HFF-Myc (cell line): Measurements from ENCODE around the gene USO1.

Experiments used
- DNase-seq: peaks from one replicate; pipeline ENCODE4 v3.0.0-alpha.2; 2011; ENCODE audit warnings: low read depth; ENCODE audit errors: extremely low read depth
- H3K4me3 ChIP-seq: replicated peaks from 2 replicates; pipeline ENCODE4 v1.5.1; 2011; ENCODE audit warnings: low read depth, mild to moderate bottlenecking, control low read depth, low read length
- TF ChIP-seq, protein P1 (sequence below): IDR thresholded peaks from 2 replicates; pipeline ENCODE4 v1.5.1; 2012; ENCODE audit warnings: mild to moderate bottlenecking, low read depth, low read length, control low read depth; ENCODE audit errors: missing control alignments

The USO1 gene

DNA sequence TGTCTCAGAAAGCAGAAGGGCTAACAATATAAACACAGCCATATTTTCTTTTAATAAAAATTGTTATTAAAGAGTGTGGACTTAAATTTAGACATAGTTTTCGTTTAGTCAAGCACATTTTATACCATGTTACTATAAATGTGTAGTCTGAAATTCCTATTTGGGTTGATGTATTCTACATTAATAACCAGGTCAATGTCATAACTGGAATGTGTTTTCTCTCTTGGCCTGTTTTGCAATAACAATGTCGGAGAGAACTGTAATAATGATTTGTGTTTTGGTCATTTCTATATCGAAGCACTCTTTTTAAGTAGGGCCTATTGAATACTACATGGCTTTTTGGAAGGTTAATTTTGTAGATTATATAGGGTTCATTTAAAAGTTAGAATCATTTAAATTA lies 5.5 kb downstream of the USO1 start:
- H3K4me3 ChIP-seq: no peak overlapping the region
- no peak for DNase-seq
- TF ChIP-seq, protein P1, sequence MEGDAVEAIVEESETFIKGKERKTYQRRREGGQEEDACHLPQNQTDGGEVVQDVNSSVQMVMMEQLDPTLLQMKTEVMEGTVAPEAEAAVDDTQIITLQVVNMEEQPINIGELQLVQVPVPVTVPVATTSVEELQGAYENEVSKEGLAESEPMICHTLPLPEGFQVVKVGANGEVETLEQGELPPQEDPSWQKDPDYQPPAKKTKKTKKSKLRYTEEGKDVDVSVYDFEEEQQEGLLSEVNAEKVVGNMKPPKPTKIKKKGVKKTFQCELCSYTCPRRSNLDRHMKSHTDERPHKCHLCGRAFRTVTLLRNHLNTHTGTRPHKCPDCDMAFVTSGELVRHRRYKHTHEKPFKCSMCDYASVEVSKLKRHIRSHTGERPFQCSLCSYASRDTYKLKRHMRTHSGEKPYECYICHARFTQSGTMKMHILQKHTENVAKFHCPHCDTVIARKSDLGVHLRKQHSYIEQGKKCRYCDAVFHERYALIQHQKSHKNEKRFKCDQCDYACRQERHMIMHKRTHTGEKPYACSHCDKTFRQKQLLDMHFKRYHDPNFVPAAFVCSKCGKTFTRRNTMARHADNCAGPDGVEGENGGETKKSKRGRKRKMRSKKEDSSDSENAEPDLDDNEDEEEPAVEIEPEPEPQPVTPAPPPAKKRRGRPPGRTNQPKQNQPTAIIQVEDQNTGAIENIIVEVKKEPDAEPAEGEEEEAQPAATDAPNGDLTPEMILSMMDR: no peak

DNA sequence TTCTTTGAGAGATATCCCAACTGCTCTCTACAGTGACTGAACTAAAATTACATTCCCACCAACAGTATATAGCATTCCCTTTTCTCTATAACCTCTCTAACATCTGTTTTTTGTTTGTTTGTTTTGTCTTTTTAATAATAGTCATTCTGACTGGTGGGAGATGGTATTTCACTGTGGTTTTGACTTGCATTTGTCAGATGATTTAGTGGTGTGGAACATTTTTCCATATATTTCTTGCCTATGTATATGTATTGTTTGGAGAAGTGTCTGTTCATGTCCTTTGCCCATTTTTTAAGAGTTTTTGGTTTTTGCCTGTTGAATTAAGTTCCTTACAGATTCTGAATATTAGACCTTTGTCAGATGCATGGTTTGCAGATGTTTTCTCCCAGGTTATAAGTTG lies 9.0 kb downstream of the USO1 start:
- TF ChIP-seq, protein P1: no peak
- no peak overlapping the region for H3K4me3 ChIP-seq
- DNase-seq: peak; percentile 38

DNA sequence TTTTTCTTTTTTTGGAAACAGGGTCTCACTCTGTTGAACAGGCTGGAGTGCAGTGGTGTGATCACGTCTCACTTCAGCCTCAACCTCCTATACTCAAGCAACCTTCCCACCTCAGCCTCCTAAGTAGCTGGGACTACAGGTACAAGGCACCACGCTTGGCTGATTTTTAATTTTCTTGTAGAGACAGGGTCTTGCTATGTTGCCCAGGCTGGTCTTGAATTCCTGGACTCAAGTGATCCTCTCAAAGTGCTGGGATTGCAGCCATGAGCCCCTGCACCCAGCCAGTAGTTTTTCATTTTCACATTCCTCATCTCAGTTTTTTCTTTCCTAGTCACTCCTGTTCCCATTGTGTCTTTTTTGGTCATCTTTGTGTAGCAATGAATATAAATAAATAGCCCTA lies 11.1 kb downstream of the USO1 start:
- TF ChIP-seq, protein P1: no peak
- no peak overlapping the region for H3K4me3 ChIP-seq
- no peak for DNase-seq

DNA sequence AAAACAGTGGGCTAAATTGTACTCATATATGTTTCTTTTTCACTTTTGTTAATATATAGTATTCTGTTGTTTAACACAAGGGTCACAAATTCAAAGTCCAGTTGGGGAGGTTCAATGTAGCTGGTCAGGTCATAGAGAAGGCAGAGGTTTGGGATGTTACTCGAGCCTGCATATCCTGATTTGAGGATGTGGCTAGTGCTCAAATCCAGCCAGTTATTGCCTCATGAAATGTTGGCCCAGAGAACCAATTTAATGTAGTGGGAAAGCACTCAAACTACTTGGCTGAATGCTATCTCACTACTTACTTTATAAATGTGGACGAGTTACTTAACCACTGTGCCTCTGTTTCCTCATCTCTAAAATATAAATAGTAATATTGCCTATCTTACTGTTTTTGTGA lies 12.5 kb downstream of the USO1 start:
- TF ChIP-seq, protein P1: no peak
- no peak for DNase-seq

DNA sequence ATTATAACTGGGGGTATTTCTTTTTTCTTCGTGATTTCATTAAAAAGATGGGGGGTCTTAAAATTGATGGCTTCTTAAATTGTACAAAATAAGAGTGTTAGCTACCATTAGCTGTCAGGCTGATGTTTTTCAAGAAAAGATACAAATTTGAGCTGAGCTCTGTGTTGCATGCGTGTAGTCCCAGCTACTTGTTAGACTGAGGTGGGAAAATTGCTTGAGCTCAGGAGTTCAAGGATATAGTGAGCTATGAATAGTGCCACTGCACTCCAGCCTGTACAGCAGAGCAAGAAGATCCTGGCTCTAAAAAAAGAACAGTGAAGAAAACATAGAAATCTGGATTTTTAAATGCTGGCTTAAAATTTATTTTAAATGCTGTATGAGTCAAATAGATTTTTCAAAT lies 13.0 kb downstream of the USO1 start:
- TF ChIP-seq, protein P1: no peak

More for the DNA sequence above, 12.5 kb downstream of the USO1 start:
- no peak overlapping the region for H3K4me3 ChIP-seq

DNA sequence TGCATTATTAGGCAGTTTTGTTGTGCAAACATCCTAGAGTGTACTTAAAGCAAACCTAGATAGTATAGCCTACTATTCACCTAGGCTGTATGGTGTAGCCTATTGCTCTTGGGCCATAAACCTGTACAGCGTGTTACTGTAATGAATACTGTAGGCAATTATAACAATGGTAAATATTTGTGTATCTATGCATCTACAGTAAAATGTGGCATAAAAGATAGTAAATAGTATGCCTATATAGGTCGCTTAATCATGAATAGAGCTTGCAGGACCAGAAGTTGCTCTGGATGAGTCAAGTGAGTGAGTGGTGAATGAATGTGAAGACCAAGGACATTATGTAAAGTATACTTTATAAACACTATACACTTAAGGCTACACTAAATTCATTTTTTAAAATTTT lies 16.6 kb downstream of the USO1 start:
- no peak for DNase-seq
- H3K4me3 ChIP-seq: no peak overlapping the region
- TF ChIP-seq, protein P1: no peak

More for the DNA sequence above, 13.0 kb downstream of the USO1 start:
- no peak overlapping the region for H3K4me3 ChIP-seq
- DNase-seq: no peak

DNA sequence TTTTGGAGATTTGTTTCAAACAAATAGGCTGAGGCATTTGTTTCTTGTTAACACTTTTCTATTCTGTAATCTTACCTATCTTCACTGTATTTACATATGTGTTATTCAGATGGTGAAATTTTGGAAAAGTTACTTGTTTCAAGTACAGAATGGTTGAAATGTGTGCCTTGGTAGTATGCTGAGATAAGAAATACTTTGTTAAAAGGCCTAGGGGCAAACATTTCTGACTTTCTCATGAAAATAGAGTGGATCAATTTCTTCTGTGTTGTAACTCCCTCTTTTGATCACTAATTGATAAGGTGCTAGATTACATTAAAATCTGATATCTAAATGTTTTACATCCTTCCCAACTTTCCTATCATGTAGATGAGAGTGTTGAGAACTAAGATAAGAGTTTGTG lies 18.1 kb downstream of the USO1 start:
- TF ChIP-seq, protein P1: no peak
- DNase-seq: no peak
- H3K4me3 ChIP-seq: no peak overlapping the region
